Skeletal muscle tissue (tissue), 4 donors: ENCODE data around the gene PDPK1. TPM values are rescaled to one million over a fixed set of nuclear protein-coding genes. Genes with fewer than 3 reads are reported as not detected.
"Not testable (repeated sequence)": the region's sequence is repeated elsewhere in the genome, so short reads cannot be mapped to it uniquely, and the experiment has no call there.

ENCODE experiments used
- H3K27ac ChIP-seq: one replicate; pipeline ENCODE4 v1.7.0; 2013; ENCODE audit warnings: mild to moderate bottlenecking, low read depth, low read length, inconsistent platforms
- H3K27me3 ChIP-seq, 3 donors: one replicate each; pipeline ENCODE4 v1.7.0; 2013; ENCODE audit warnings: low read length in 3 of 3; ENCODE audit not compliant: control insufficient read depth in 3 of 3, insufficient read depth in 3 of 3
- H3K36me3 ChIP-seq, 3 donors: one replicate each; pipeline ENCODE4 v1.7.0; 2013; ENCODE audit warnings: low read length in 3 of 3; ENCODE audit not compliant: control insufficient read depth in 3 of 3, insufficient read depth in 3 of 3
- H3K4me1 ChIP-seq, 3 donors: one replicate each; pipeline ENCODE4 v1.7.0; 2013; ENCODE audit warnings: low read length in 3 of 3, mild to moderate bottlenecking in 3 of 3; ENCODE audit not compliant: control insufficient read depth in 3 of 3, insufficient read depth in 3 of 3
- H3K4me3 ChIP-seq, 3 donors: one replicate each; pipeline ENCODE4 v1.7.0; 2013; ENCODE audit warnings: low read length in 3 of 3
- H3K9ac ChIP-seq, 3 donors: one replicate each; pipeline ENCODE4 v1.7.0; 2013; ENCODE audit warnings: low read length in 3 of 3, mild to moderate bottlenecking in 3 of 3, moderate library complexity in 2 of 3, low read depth in 1 of 3
- H3K9me3 ChIP-seq, 3 donors: one replicate each; pipeline ENCODE4 v1.7.0; 2013; ENCODE audit warnings: low read length in 3 of 3; ENCODE audit not compliant: control insufficient read depth in 3 of 3
- total RNA-seq: library from RNA; depleted of rRNA; stranded (reverse); fragments of >200 nt; gene quantifications from one replicate; pipeline ENCODE4 v1.2.3, GENCODE V29; 2014
- donor health status: Osteomylitis.

PDPK1 gene
- total RNA-seq, 1 donor from 2014 or later = 18.3 TPM

- H3K4me1 ChIP-seq = peaks cover 29 to 38% (median 33%) of the 10 kb centered on the region in 3 donors
- H3K27ac ChIP-seq, H3K4me3 ChIP-seq: not testable (repeated sequence)
These were observed 3.1 kb downstream of the PDPK1 start for GRCh38 chr16:2540912-2541311.

DNA sequence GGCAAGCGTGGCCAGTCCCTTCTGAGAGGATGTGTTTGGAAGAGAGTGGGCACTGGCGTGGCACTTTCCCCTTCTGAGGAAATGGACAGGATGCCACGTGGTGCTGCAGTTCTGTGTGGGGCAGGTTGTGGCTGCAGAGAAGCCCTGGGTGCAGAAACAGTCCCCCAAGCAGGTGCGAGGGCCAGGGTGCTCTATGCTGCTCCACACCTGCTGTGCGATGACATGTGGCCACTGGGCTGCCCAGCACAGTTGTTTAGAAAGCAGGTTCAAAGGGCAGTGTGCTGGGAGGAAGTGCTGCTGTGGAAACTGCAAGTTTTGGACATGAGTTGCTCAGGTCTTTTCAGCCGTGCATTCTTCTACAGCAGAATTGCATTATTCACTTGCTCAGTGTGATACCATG, 3.6 kb downstream of the PDPK1 start:
- H3K4me1 ChIP-seq = peaks cover 25 to 36% (median 28%) of the 10 kb centered on the region in 3 donors
- H3K27ac ChIP-seq, H3K4me3 ChIP-seq, H3K36me3 ChIP-seq, H3K9me3 ChIP-seq, H3K27me3 ChIP-seq: not testable (repeated sequence)
- peak overlapping the region in 1 of 3 donors; percentile 54 for H3K9ac ChIP-seq

More at GRCh38 chr16:2540912-2541311, 3.1 kb downstream of the PDPK1 start:
- H3K27me3 ChIP-seq, H3K9ac ChIP-seq, H3K36me3 ChIP-seq, H3K9me3 ChIP-seq: not testable (repeated sequence)

DNA sequence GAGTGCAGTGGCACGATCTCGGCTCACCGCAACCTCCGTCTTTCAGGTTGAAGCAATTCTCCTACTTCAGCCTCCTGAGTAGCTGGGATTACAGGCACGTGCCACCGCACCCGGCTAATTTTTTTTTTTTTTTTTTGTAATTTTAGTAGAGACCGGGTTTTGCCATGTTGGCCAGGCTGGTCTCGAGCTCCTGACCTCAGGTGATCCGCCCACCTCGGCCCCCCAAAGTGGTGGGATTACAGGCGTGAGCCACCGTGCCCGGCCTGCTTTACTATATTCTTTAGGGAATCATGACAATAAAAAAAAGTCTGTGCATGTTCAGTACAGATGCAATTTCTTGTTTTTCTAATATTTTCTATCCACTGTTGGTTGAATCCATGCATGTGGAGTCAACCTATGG, 6.0 kb downstream of the PDPK1 start:
- H3K9ac ChIP-seq, H3K9me3 ChIP-seq, H3K36me3 ChIP-seq: not testable (repeated sequence)

GRCh38 chr16:2550283-2550878, 12.6 kb downstream of the PDPK1 start:
- not testable (repeated sequence) for H3K4me3 ChIP-seq, H3K4me1 ChIP-seq, H3K27ac ChIP-seq, H3K27me3 ChIP-seq, H3K9ac ChIP-seq, H3K9me3 ChIP-seq, H3K36me3 ChIP-seq

More for the DNA sequence above, 6.0 kb downstream of the PDPK1 start:
- H3K27ac ChIP-seq, H3K27me3 ChIP-seq, H3K4me3 ChIP-seq: not testable (repeated sequence)
- H3K4me1 ChIP-seq = peaks cover 19 to 34% (median 23%) of the 10 kb centered on the region in 3 donors

- not testable (repeated sequence) for H3K9ac ChIP-seq, H3K9me3 ChIP-seq, H3K4me3 ChIP-seq, H3K36me3 ChIP-seq, H3K27me3 ChIP-seq, H3K4me1 ChIP-seq, H3K27ac ChIP-seq
These were observed 13.6 kb downstream of the PDPK1 start for GRCh38 chr16:2551420-2551889.

GRCh38 chr16:2554709-2555425, 17.0 kb downstream of the PDPK1 start:
- not testable (repeated sequence) for H3K27ac ChIP-seq

DNA sequence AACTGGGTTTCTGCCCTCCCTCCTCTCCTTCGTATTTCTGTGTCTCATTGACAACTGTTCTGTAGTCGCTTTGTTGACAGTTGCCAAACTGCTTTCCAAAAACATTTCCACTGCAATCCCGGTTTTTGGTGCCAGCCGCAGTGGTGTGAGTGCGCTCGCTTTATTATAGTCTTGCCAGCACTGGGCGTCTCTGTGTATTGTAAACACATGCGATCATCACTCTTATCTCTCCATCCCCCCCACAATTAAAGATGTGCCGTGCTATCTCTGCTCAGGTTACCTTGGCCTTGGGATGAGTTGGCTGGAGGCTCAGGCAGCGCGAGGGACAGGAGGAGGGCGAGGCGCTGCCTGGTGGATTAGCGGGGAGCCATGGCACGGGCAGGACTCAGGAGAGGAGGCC, 19.3 kb downstream of the PDPK1 start:
- H3K9me3 ChIP-seq, H3K27ac ChIP-seq, H3K27me3 ChIP-seq, H3K4me1 ChIP-seq, H3K36me3 ChIP-seq, H3K9ac ChIP-seq, H3K4me3 ChIP-seq: not testable (repeated sequence)

More at GRCh38 chr16:2554709-2555425, 17.0 kb downstream of the PDPK1 start:
- not testable (repeated sequence) for H3K36me3 ChIP-seq, H3K4me3 ChIP-seq, H3K4me1 ChIP-seq, H3K9ac ChIP-seq, H3K27me3 ChIP-seq, H3K9me3 ChIP-seq

DNA sequence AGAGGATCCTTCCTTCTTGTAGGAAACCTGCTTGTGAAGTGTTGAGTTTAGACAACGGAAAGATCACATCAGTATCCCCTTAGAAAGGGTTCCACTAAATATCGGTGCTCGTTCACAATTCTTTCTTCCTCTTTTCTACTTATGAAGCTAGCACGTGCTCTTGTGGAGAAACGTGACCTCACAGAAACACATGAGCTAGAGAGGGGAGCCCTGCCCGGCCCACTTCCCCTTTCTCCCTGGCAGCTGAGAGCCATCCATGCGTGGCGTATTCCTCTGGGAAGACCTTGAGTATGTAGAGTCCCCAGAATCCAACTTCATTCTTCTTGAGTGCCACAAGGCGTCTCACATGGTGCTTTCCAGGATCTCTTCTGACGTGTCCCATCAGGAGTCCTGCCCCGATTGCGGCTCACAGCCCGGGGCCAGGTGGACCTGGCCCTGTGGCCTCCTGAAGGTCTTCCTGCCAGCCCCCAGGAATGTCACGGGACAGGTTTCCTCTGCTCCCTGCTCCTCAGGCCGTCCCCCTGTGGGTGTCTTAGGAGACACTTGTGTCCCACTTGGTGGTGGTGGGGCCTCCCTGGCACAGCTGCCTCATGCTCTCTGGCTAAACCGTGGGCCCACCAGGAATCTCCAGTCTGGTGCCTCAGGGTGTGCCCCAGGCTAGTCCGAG, 22.4 kb downstream of the PDPK1 start:
- not testable (repeated sequence) for H3K9me3 ChIP-seq, H3K27ac ChIP-seq, H3K4me1 ChIP-seq, H3K27me3 ChIP-seq, H3K9ac ChIP-seq, H3K4me3 ChIP-seq, H3K36me3 ChIP-seq

- not testable (repeated sequence) for H3K9ac ChIP-seq, H3K27me3 ChIP-seq, H3K9me3 ChIP-seq, H3K27ac ChIP-seq, H3K36me3 ChIP-seq, H3K4me1 ChIP-seq, H3K4me3 ChIP-seq
These were observed 22.9 kb downstream of the PDPK1 start for GRCh38 chr16:2560798-2561133.

GRCh38 chr16:2567506-2567905, 29.7 kb downstream of the PDPK1 start:
- H3K4me1 ChIP-seq, H3K4me3 ChIP-seq, H3K9me3 ChIP-seq, H3K27me3 ChIP-seq, H3K36me3 ChIP-seq, H3K27ac ChIP-seq, H3K9ac ChIP-seq: not testable (repeated sequence)
